Purkinje cell (primary cell): Measurements from ENCODE around the gene DUSP10. TPM values are rescaled to one million over a fixed set of nuclear protein-coding genes. Genes with fewer than 3 reads are reported as not detected.

Experiments
- polyA plus RNA-seq: library from polyadenylated mRNA; unstranded; fragments of >200 nt; fragmentation: Nextera tagmentation; gene quantifications from 2 replicates; pipeline ENCODE4 v1.2.1, GENCODE V29; 2014

The DUSP10 gene
- 95.2 and 117 TPM in 2 replicates for polyA plus RNA-seq

DNA sequence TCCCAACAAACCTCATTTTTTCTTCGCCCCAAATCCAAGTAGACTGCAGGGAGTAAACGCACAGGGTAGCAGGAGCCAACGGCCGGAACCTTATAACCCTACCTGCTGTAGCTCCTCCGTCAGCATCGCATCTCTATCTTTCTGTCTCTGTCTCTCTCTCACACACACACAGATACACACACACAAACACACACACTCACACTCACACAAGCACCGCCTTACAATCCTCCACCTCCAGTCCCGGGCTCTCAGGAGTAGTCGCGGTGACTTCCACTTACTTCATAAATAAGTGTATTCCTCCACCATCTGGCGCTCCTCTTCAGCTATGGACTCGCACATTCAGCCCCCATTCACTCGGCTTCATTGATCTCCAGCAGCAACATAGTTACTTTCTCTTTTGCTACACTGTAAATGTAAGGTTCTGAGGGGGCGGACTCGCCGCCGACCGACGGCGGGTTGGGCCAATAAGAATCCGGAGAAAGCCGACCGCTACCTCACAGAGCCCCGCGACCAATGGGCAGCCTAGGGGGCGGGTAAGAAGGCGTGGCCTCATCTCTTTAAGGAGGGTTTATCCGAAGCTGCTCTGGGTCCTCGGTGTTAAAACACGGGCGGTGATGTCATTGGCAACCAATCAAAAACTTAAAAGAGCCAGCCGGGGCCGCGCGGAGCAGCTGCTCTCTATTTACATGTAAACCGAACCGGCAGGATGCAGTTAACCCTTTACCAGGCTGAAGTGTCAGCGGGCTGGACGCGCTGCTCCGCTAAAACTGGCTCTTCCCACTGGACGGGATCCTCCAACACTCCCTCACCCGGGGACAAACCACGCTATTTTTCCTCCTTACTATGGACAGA lies at the start of gene DUSP10:
DUSP10 (minus strand) TSS at position 387 of the 852 bp plus-strand sequence. CDS start 2,345 bp downstream, outside the sequence.

